HL-60 (cell line): ENCODE data around the gene CTIF.

ENCODE experiments used
- DNase-seq, 2 experiments: peaks; one replicate each; pipeline ENCODE4 v3.0.0-alpha.2; 2010 to 2020; ENCODE audit warnings: low read depth in 1 of 2, low spot score in 1 of 2
- H3K27ac ChIP-seq: fragments of 250-450 bp; sonication (Bioruptor Pico); replicated peaks from 2 replicates; pipeline ENCODE4 v1.5.1; 2020; ENCODE audit warnings: mild to moderate bottlenecking, moderate library complexity
- H3K27me3 ChIP-seq: fragments of 250-450 bp; sonication (Bioruptor Pico); 2 replicates; pipeline ENCODE4 v1.5.1; 2021; ENCODE audit warnings: mild to moderate bottlenecking, moderate library complexity; ENCODE audit not compliant: insufficient read depth, poor library complexity, severe bottlenecking
- H3K4me3 ChIP-seq: replicated peaks from 2 replicates; pipeline ENCODE4 v1.5.1; 2011; ENCODE audit warnings: mild to moderate bottlenecking, control low read depth, low read length; ENCODE audit not compliant: insufficient read depth
- CTCF ChIP-seq: IDR thresholded peaks from one replicate; pipeline ENCODE4 v1.5.1; 2011; ENCODE audit warnings: low read length, control low read depth, inconsistent platforms; ENCODE audit not compliant: insufficient read depth
- GABPA ChIP-seq: IDR thresholded peaks from 2 replicates; pipeline ENCODE4 v1.6.1; 2012; ENCODE audit warnings: low read depth
- POLR2AphosphoS5 ChIP-seq: IDR thresholded peaks from 2 replicates; pipeline ENCODE4 v1.6.1; 2012; ENCODE audit warnings: low read depth
- SPI1 ChIP-seq: IDR thresholded peaks from 2 replicates; pipeline ENCODE4 v1.6.1; 2012; ENCODE audit warnings: low read depth, mild to moderate bottlenecking, borderline replicate concordance
- TF ChIP-seq, protein P1 (sequence below): IDR thresholded peaks from 2 replicates; pipeline ENCODE4 v1.6.1; 2012; ENCODE audit warnings: low read depth; ENCODE audit not compliant: insufficient replicate concordance

CTIF gene

DNA sequence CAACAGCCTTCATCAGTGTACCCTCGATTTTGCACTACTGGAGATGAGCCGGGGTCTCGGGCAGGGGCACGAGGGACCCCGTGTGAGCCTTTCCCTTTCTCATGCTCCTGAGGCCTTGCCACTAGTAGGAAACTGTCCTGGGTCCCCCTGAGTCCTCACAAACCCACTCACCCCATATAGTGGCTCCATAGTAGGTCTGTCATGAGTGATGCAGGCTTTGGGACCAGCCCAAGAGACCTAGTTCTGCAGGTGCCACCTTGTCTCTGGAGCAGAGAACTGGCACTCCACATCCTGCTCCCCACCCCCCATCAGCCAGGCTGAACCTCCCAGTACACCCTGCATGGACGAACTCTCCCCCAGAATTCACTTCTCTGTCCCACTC, 224.9 kb downstream of the CTIF start:
- DNase-seq: no peak
- TF ChIP-seq, protein P1, sequence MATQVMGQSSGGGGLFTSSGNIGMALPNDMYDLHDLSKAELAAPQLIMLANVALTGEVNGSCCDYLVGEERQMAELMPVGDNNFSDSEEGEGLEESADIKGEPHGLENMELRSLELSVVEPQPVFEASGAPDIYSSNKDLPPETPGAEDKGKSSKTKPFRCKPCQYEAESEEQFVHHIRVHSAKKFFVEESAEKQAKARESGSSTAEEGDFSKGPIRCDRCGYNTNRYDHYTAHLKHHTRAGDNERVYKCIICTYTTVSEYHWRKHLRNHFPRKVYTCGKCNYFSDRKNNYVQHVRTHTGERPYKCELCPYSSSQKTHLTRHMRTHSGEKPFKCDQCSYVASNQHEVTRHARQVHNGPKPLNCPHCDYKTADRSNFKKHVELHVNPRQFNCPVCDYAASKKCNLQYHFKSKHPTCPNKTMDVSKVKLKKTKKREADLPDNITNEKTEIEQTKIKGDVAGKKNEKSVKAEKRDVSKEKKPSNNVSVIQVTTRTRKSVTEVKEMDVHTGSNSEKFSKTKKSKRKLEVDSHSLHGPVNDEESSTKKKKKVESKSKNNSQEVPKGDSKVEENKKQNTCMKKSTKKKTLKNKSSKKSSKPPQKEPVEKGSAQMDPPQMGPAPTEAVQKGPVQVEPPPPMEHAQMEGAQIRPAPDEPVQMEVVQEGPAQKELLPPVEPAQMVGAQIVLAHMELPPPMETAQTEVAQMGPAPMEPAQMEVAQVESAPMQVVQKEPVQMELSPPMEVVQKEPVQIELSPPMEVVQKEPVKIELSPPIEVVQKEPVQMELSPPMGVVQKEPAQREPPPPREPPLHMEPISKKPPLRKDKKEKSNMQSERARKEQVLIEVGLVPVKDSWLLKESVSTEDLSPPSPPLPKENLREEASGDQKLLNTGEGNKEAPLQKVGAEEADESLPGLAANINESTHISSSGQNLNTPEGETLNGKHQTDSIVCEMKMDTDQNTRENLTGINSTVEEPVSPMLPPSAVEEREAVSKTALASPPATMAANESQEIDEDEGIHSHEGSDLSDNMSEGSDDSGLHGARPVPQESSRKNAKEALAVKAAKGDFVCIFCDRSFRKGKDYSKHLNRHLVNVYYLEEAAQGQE: no peak
- TF ChIP-seq POLR2AphosphoS5 (no peak), SPI1 (no peak), GABPA (no peak), CTCF (no peak)
- no peaks in the 10 kb centered on the region for H3K27me3 ChIP-seq

DNA sequence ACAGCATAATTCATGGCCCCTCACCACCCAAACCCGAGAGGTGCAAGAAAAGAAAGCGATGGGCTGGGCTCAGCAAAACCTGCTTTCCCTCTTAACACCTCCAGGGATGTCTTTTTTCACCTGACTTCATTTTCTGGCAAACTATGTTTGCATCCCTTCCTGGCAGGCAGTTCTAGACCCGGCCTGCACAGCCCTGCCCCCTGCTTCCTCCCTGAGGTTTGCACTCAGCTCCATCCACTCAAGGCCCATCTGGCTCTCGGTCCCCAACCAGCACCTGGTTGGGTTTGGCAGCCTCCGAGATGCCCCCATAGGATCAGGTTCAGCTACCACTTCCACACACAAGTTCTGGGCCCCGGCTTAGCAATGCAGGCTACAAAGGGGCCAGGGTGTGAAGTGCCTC, 226.2 kb downstream of the CTIF start:
- H3K27me3 ChIP-seq: no peaks in the 10 kb centered on the region
- no peak overlapping the region for H3K4me3 ChIP-seq
- H3K27ac ChIP-seq: no peak overlapping the region
- no peak for TF ChIP-seq CTCF
- TF ChIP-seq SPI1: no peak
- TF ChIP-seq GABPA: no peak
- TF ChIP-seq, protein P1: no peak
- no peak for DNase-seq

More for the DNA sequence above, 224.9 kb downstream of the CTIF start:
- Histone ChIP-seq H3K4me3 (no peak overlapping the region), H3K27ac (no peak overlapping the region)

- no peaks in the 10 kb centered on the region for H3K27me3 ChIP-seq
- no peak for DNase-seq
- H3K4me3 ChIP-seq: no peak overlapping the region
- TF ChIP-seq POLR2AphosphoS5 (no peak), CTCF (no peak), SPI1 (no peak), GABPA (no peak)
- TF ChIP-seq, protein P1: no peak
- H3K27ac ChIP-seq: no peak overlapping the region
These were observed 227.2 kb downstream of the CTIF start for GRCh38 chr18:48766026-48766425.
